BLaER1 (cell line): Measurements from ENCODE around the gene CHAT.

Experiments used
- H3K27ac ChIP-seq: shearing (Covaris generic); formaldehyde crosslinking; 2 replicates; pipeline ENCODE4 v1.8.1; 2022
- H3K27me3 ChIP-seq: shearing (Covaris generic); formaldehyde crosslinking; 2 replicates; pipeline ENCODE4 v1.8.1; 2022
- H3K36me3 ChIP-seq: shearing (Covaris generic); formaldehyde crosslinking; 2 replicates; pipeline ENCODE4 v1.8.1; 2022
- H3K4me1 ChIP-seq: shearing (Covaris generic); formaldehyde crosslinking; 2 replicates; pipeline ENCODE4 v1.8.1; 2022
- H3K4me2 ChIP-seq: shearing (Covaris generic); formaldehyde crosslinking; 2 replicates; pipeline ENCODE4 v1.8.1; 2022
- H3K4me3 ChIP-seq: shearing (Covaris generic); formaldehyde crosslinking; 2 replicates; pipeline ENCODE4 v1.8.1; 2022
- H3K9ac ChIP-seq: shearing (Covaris generic); formaldehyde crosslinking; 2 replicates; pipeline ENCODE4 v1.8.1; 2022
- H3K9me3 ChIP-seq: shearing (Covaris generic); formaldehyde crosslinking; 2 replicates; pipeline ENCODE4 v1.8.1; 2022
- H4K20me1 ChIP-seq: shearing (Covaris generic); formaldehyde crosslinking; 2 replicates; pipeline ENCODE4 v1.8.1; 2022
- Cebpa-rat ChIP-seq: shearing (Covaris generic); IDR thresholded peaks from 2 replicates; pipeline ENCODE4 v1.8.1; 2022

The CHAT gene

GRCh38 chr10:49611166-49611815, 2.5 kb upstream of the CHAT start:
- Histone ChIP-seq H3K9me3 (peaks cover 49% of the 10 kb centered on the region), H4K20me1 (peaks cover 5% of the 10 kb centered on the region; the same call in 1 of the 2 replicates), H3K9ac (no peak overlapping the region), H3K36me3 (no peaks in the 10 kb centered on the region), H3K4me3 (no peak overlapping the region), H3K4me2 (no peak overlapping the region), H3K4me1 (peaks cover 14% of the 10 kb centered on the region), H3K27ac (no peak overlapping the region), H3K27me3 (peaks cover 77% of the 10 kb centered on the region)
- TF ChIP-seq Cebpa-rat, result no peak

GRCh38 chr10:49611816-49612512, 1.9 kb upstream of the CHAT start:
- peaks cover 49% of the 10 kb centered on the region for H3K9me3 ChIP-seq
- no peak overlapping the region for H3K4me3 ChIP-seq
- no peak overlapping the region for H3K27ac ChIP-seq
- peaks cover 9% of the 10 kb centered on the region for H3K4me1 ChIP-seq
- no peak overlapping the region for H3K4me2 ChIP-seq
- no peaks in the 10 kb centered on the region for H3K36me3 ChIP-seq
- H3K9ac ChIP-seq, result no peak overlapping the region
- H4K20me1 ChIP-seq, result peaks cover 5% of the 10 kb centered on the region; the same call in 1 of the 2 replicates
- H3K27me3 ChIP-seq, result peaks cover 77% of the 10 kb centered on the region
- no peak for TF ChIP-seq Cebpa-rat

GRCh38 chr10:49612513-49613164, 1.2 kb upstream of the CHAT start:
- Histone ChIP-seq H3K4me2 (no peak overlapping the region), H3K36me3 (no peaks in the 10 kb centered on the region), H3K27me3 (peaks cover 77% of the 10 kb centered on the region), H4K20me1 (no peaks in the 10 kb centered on the region), H3K4me3 (no peak overlapping the region), H3K27ac (no peak overlapping the region), H3K4me1 (peaks cover 2% of the 10 kb centered on the region; the same call in 1 of the 2 replicates), H3K9ac (no peak overlapping the region), H3K9me3 (peaks cover 49% of the 10 kb centered on the region)
- no peak for TF ChIP-seq Cebpa-rat

- Histone ChIP-seq H3K9ac (no peak overlapping the region), H3K27me3 (peaks cover 73% of the 10 kb centered on the region), H3K4me3 (no peak overlapping the region), H3K4me1 (no peaks in the 10 kb centered on the region), H3K4me2 (no peak overlapping the region), H3K27ac (no peak overlapping the region), H4K20me1 (no peaks in the 10 kb centered on the region), H3K36me3 (no peaks in the 10 kb centered on the region), H3K9me3 (peaks cover 49% of the 10 kb centered on the region)
- TF ChIP-seq Cebpa-rat, result no peak
Observed at GRCh38 chr10:49613165-49613881, 514 bp upstream of the CHAT start.

DNA sequence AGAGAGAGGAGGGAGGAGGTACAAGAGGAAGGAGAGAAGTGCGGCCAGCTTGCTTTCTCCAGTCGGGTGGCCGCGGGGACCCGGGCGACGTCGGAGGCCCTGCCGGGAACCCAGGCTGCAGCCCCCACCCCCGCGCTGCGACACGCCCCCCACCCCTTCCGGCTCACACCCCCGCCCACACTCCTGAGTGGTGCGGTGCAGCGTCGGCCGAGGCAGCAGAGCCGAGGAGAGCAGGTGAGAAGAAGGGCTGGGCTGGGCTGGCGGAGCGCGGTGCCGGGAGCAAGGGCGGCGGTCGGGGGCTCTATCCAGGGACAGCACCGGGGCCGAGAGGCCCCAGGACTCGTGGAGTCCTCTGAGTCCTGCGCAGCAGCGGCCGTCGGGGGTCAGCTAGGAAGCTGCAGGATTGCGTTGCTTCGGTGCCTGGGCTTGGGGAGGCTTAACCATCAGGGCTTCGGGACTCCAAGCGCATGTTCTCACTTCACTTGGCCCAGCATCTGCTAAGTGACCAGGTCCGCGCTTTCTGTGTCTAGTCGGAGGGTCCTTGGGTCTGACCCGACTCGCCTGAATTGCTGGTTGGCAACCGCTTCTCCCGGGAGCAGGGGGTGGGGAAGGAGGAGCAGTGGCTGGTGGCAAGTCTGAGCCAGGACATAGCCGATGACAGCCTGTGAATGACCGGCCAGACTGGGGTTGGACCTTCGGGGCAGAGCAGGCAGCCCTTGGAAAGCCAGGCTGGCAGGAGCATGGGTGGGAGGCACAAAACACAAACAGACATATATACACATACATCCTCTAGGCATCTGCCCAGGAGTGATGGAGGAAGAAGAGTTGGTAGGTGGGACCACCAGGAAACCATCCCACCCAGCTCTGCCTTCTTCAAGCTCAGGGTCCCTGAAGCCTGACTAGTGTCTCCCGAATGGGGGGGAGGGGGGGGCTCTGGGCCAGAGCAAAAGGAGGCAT, 683 bp downstream of the CHAT start:
- no peak for TF ChIP-seq Cebpa-rat
- peaks cover 39% of the 10 kb centered on the region for H3K9me3 ChIP-seq
- no peaks in the 10 kb centered on the region for H3K36me3 ChIP-seq
- H3K27ac ChIP-seq, result no peak overlapping the region
- peaks cover 61% of the 10 kb centered on the region for H3K27me3 ChIP-seq
- H4K20me1 ChIP-seq, result no peaks in the 10 kb centered on the region
- H3K4me2 ChIP-seq, result no peak overlapping the region
- no peaks in the 10 kb centered on the region for H3K4me1 ChIP-seq
- no peak overlapping the region for H3K9ac ChIP-seq
- no peak overlapping the region for H3K4me3 ChIP-seq

GRCh38 chr10:49615213-49615612, 1.4 kb downstream of the CHAT start:
- H3K27me3 ChIP-seq, result peaks cover 60% of the 10 kb centered on the region
- TF ChIP-seq Cebpa-rat, result no peak

DNA sequence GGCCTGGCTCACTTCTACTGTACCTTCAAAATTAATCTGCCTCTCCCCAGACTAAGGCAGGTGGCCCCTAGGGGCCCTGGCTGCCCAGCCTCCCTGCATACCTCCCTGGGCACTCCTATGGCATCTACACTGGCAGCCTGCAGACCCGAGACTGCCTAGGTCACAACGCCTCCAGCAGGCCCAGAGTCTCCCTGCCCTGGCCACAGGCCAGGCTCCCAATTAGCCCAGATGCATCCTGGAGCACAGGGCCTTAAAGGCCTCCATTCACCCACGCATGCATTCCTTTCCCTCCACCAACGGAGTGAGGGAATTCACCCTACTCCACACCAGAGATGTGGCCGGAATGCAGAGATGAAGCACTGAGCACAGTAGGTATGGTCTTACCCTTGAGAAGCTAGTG, 1.9 kb downstream of the CHAT start:
- peaks cover 55% of the 10 kb centered on the region for H3K27me3 ChIP-seq

More at GRCh38 chr10:49615213-49615612, 1.4 kb downstream of the CHAT start:
- H3K9me3 ChIP-seq, result peaks cover 33% of the 10 kb centered on the region
- H3K36me3 ChIP-seq, result no peaks in the 10 kb centered on the region
- H3K27ac ChIP-seq, result no peak overlapping the region
- H3K4me1 ChIP-seq, result no peaks in the 10 kb centered on the region
- no peak overlapping the region for H3K4me2 ChIP-seq
- H3K4me3 ChIP-seq, result no peak overlapping the region
- no peak overlapping the region for H3K9ac ChIP-seq
- H4K20me1 ChIP-seq, result no peaks in the 10 kb centered on the region

DNA sequence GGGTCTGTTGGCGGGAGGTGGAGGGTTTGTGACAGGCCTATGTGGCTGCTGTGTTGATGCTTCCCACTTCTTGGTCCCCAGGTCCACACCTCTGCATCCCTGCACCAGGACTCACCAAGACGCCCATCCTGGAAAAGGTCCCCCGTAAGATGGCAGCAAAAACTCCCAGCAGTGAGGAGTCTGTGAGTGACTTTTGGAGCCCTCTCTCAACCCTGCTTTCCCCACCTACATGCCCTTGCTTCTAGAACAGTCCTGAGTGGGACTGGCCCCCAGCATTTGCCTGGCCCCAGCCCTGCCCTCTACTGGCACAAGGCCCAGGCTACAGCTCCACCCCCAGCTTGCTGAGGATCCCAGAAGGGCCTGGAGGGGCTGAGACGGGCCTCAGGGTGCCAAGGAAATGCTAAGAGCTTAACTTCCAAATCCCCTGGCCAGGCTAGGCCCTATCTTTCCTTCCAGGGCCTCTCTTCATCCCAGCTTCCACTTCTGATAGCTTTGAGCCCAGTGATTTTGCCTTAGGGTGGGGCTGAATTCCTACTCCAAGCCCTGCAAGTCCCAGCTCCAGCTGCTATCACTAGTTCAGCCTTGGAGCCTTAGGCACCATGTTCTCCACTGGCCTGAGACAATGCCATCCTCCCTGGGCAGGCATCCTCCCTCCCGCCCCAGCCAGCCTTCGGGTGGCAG, 2.7 kb downstream of the CHAT start:
- no peak overlapping the region for H3K4me2 ChIP-seq
- H3K4me3 ChIP-seq, result no peak overlapping the region
- peaks cover 20% of the 10 kb centered on the region for H3K9me3 ChIP-seq
- H3K27ac ChIP-seq, result no peak overlapping the region
- TF ChIP-seq Cebpa-rat, result no peak
- H3K4me1 ChIP-seq, result no peaks in the 10 kb centered on the region
- H3K9ac ChIP-seq, result no peak overlapping the region
- H4K20me1 ChIP-seq, result no peaks in the 10 kb centered on the region
- H3K27me3 ChIP-seq, result peaks cover 46% of the 10 kb centered on the region
- no peaks in the 10 kb centered on the region for H3K36me3 ChIP-seq

More for the DNA sequence above, 1.9 kb downstream of the CHAT start:
- no peaks in the 10 kb centered on the region for H3K36me3 ChIP-seq
- H3K27ac ChIP-seq, result no peak overlapping the region
- H3K9me3 ChIP-seq, result peaks cover 28% of the 10 kb centered on the region
- no peak for TF ChIP-seq Cebpa-rat
- no peak overlapping the region for H3K9ac ChIP-seq
- H4K20me1 ChIP-seq, result no peaks in the 10 kb centered on the region
- no peaks in the 10 kb centered on the region for H3K4me1 ChIP-seq
- no peak overlapping the region for H3K4me3 ChIP-seq
- H3K4me2 ChIP-seq, result no peak overlapping the region
